Esophagus squamous epithelium (tissue), 4 donors: ENCODE measurements around the gene FERMT3.
A peak's percentile ranks its signal among the peaks of the same experiment; 100 is the strongest.

Experiments used
- POLR2A ChIP-seq, 4 donors: fragments of 450-650 bp; IDR thresholded peaks; one replicate each; pipeline ENCODE4 v1.6.1; 2017; ENCODE audit warnings: antibody characterized with exemption in 4 of 4, mild to moderate bottlenecking in 4 of 4, moderate library complexity in 3 of 4
- TF ChIP-seq, protein P1 (sequence below), 6 experiments: fragments of 450-650 bp in 4 of 6; fragments of 200-600 bp in 2 of 6; sonication (generic) in 2 of 6; IDR thresholded peaks; one replicate each; pipeline ENCODE4 v1.5.1; 2016 to 2019; ENCODE audit warnings: antibody characterized with exemption in 6 of 6, mild to moderate bottlenecking in 4 of 6, moderate library complexity in 4 of 6

DNA sequence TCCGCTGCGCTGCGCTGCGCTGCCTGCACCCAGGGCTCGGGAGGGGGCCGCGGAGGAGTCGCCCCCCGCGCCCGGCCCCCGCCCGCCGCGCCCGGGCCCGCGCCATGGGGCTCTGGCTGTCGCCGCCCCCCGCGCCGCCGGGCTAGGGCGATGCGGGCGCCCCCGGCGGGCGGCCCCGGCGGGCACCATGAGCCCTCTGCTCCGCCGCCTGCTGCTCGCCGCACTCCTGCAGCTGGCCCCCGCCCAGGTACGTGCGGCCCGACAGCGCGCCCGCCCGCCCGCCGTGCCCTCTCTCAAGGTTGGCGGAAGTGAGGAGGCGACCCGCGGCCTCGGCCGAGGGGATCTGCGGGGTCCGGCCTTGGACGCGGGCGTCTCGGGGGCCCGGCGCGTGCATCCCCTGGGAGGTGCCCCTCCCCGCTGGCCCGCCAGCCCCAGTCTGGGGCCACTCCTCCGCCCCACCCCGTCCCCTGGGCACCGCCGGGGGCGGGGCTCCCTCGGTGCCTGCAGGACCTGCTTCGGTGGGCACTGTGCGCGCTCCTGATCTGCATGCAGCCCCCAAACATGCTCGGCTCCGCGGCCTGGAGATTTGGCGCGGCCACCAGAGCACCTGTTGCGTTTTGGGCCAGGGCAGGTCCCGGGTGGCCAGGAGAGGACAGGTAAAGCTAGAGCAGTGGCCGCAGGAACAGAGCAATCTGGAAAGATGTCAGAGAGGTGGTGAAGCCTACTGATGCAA is 28.3 kb downstream of the FERMT3 start:
- TF ChIP-seq, protein P1, sequence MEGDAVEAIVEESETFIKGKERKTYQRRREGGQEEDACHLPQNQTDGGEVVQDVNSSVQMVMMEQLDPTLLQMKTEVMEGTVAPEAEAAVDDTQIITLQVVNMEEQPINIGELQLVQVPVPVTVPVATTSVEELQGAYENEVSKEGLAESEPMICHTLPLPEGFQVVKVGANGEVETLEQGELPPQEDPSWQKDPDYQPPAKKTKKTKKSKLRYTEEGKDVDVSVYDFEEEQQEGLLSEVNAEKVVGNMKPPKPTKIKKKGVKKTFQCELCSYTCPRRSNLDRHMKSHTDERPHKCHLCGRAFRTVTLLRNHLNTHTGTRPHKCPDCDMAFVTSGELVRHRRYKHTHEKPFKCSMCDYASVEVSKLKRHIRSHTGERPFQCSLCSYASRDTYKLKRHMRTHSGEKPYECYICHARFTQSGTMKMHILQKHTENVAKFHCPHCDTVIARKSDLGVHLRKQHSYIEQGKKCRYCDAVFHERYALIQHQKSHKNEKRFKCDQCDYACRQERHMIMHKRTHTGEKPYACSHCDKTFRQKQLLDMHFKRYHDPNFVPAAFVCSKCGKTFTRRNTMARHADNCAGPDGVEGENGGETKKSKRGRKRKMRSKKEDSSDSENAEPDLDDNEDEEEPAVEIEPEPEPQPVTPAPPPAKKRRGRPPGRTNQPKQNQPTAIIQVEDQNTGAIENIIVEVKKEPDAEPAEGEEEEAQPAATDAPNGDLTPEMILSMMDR (IDR thresholded peaks at IDR 0.05) = no peak
- TF ChIP-seq POLR2A (IDR thresholded peaks at IDR 0.05) = peak in 1 of 4 donors; percentile 45
